Peyer's patch (tissue), 4 donors: Measurements from ENCODE around the gene SIGLEC7.

Experiments
- CTCF ChIP-seq, 6 experiments: fragments of 450-650 bp in 4 of 6; fragments of 200-600 bp in 2 of 6; sonication (generic) in 1 of 6; IDR thresholded peaks; one replicate each; pipeline ENCODE4 v1.5.1; 2017 to 2019; ENCODE audit warnings: antibody characterized with exemption in 6 of 6, mild to moderate bottlenecking in 3 of 6, moderate library complexity in 1 of 6
- POLR2A ChIP-seq, 2 donors: fragments of 450-650 bp; IDR thresholded peaks; one replicate each; pipeline ENCODE4 v1.5.1; 2017; ENCODE audit warnings: antibody characterized with exemption in 2 of 2, mild to moderate bottlenecking in 2 of 2, moderate library complexity in 2 of 2

- TF ChIP-seq CTCF (IDR thresholded peaks at IDR 0.05) (no peak), POLR2A (IDR thresholded peaks at IDR 0.05) (no peak)
Measured at GRCh38 chr19:51139299-51140014, 2.6 kb upstream of the SIGLEC7 start.
